ENCODE data around the gene APP.

DNA sequence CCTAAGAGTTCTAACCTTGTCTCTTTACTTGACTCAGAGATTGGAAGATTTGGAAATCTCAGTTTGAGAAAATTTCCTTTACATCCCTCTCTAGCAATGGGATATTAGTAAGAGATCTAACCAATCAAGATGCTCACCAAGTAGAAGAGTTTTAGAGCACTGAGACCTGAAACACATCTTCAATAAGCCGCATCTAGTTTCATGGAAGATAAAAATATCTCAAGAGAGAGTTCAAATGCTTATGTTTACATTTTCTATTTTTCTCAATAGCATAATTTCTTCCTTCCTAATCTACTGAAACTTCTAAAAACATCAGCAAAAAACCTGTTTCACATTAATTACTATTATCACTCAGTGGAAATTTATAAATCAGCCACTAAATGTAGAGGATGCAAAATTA is 165.1 kb downstream of the APP start:
- TF ChIP-seq, protein P1, sequence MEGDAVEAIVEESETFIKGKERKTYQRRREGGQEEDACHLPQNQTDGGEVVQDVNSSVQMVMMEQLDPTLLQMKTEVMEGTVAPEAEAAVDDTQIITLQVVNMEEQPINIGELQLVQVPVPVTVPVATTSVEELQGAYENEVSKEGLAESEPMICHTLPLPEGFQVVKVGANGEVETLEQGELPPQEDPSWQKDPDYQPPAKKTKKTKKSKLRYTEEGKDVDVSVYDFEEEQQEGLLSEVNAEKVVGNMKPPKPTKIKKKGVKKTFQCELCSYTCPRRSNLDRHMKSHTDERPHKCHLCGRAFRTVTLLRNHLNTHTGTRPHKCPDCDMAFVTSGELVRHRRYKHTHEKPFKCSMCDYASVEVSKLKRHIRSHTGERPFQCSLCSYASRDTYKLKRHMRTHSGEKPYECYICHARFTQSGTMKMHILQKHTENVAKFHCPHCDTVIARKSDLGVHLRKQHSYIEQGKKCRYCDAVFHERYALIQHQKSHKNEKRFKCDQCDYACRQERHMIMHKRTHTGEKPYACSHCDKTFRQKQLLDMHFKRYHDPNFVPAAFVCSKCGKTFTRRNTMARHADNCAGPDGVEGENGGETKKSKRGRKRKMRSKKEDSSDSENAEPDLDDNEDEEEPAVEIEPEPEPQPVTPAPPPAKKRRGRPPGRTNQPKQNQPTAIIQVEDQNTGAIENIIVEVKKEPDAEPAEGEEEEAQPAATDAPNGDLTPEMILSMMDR (conservative IDR thresholded peaks at IDR 0.05; ENCODE audit: low read length), result no peak
- TF ChIP-seq EZH2phosphoT487 (IDR thresholded peaks at IDR 0.05; ENCODE audit: borderline replicate concordance, low read depth, low read length), result no peak
